GM18867 (cell line): ENCODE data around the gene ITPR3.

Experiments used
- ATAC-seq: cut with Tn5 transposase; IDR thresholded peaks from one replicate; pipeline ENCODE4 v1.9.1; 2021; ENCODE audit warnings: mild to moderate bottlenecking, moderate library complexity; ENCODE audit not compliant: unreplicated experiment

The ITPR3 gene

GRCh38 chr6:33633462-33634158 is 12.5 kb downstream of the ITPR3 start:
- peak; percentile 60 for ATAC-seq

- ATAC-seq: no peak
Measured at GRCh38 chr6:33634161-33634727, 13.1 kb downstream of the ITPR3 start.

- ATAC-seq: no peak
Measured at GRCh38 chr6:33634946-33635345, 13.8 kb downstream of the ITPR3 start.

- no peak for ATAC-seq
Measured at GRCh38 chr6:33636655-33637054, 15.5 kb downstream of the ITPR3 start.

GRCh38 chr6:33638556-33638955 is 17.4 kb downstream of the ITPR3 start:
- no peak for ATAC-seq

- ATAC-seq: no peak
Measured at GRCh38 chr6:33639559-33639958, 18.4 kb downstream of the ITPR3 start.

GRCh38 chr6:33640361-33640760 is 19.2 kb downstream of the ITPR3 start:
- no peak for ATAC-seq

GRCh38 chr6:33641144-33641543 is 20.0 kb downstream of the ITPR3 start:
- no peak for ATAC-seq

GRCh38 chr6:33641602-33642001 is 20.5 kb downstream of the ITPR3 start:
- ATAC-seq: no peak

- no peak for ATAC-seq
Measured at GRCh38 chr6:33642897-33643296, 21.8 kb downstream of the ITPR3 start.

GRCh38 chr6:33651403-33651802 is 30.3 kb downstream of the ITPR3 start:
- no peak for ATAC-seq

- no peak for ATAC-seq
Measured at GRCh38 chr6:33652002-33652401, 30.9 kb downstream of the ITPR3 start.

GRCh38 chr6:33654831-33655554 is 33.9 kb downstream of the ITPR3 start:
- ATAC-seq: no peak

- ATAC-seq: no peak
Measured at GRCh38 chr6:33656844-33657243, 35.7 kb downstream of the ITPR3 start.

GRCh38 chr6:33658982-33659689 is 38.0 kb downstream of the ITPR3 start:
- no peak for ATAC-seq

GRCh38 chr6:33659986-33660385 is 38.9 kb downstream of the ITPR3 start:
- no peak for ATAC-seq

GRCh38 chr6:33661106-33661838 is 40.1 kb downstream of the ITPR3 start:
- no peak for ATAC-seq

GRCh38 chr6:33662318-33662717 is 41.2 kb downstream of the ITPR3 start:
- ATAC-seq: no peak

GRCh38 chr6:33663028-33663427 is 41.9 kb downstream of the ITPR3 start:
- no peak for ATAC-seq

GRCh38 chr6:33663727-33664449 is 42.8 kb downstream of the ITPR3 start:
- ATAC-seq: no peak
